NOMO-1 treated with DMSO at 0.1 percent for 48 hours (cell line): Measurements from ENCODE around the gene THSD7A.
A peak's percentile ranks its signal among the peaks of the same experiment; 100 is the strongest.
"Not testable (repeated sequence)": the region's sequence is repeated elsewhere in the genome, so short reads cannot be mapped to it uniquely, and the experiment has no call there.

Source experiments
- DNase-seq: peaks from one replicate; lab custom pipeline; 2025; ENCODE audit not compliant: unreplicated experiment; lab: John Stamatoyannopoulos, UW

THSD7A gene

GRCh38 chr7:11527707-11528106 lies 304.3 kb downstream of the THSD7A start:
- DNase-seq = no peak

- DNase-seq = no peak
These were observed 307.3 kb downstream of the THSD7A start for GRCh38 chr7:11524476-11525397.

- DNase-seq = not testable (repeated sequence)
These were observed 310.0 kb downstream of the THSD7A start for GRCh38 chr7:11521964-11522499.

GRCh38 chr7:11517853-11518252 lies 314.1 kb downstream of the THSD7A start:
- DNase-seq = no peak

- DNase-seq = no peak
These were observed 315.7 kb downstream of the THSD7A start for GRCh38 chr7:11516328-11516727.

- DNase-seq = no peak
These were observed 318.5 kb downstream of the THSD7A start for GRCh38 chr7:11513460-11513859.

GRCh38 chr7:11507929-11508328 lies 324.1 kb downstream of the THSD7A start:
- no peak for DNase-seq

GRCh38 chr7:11506417-11506816 lies 325.6 kb downstream of the THSD7A start:
- DNase-seq = no peak

GRCh38 chr7:11505471-11505985 lies 326.5 kb downstream of the THSD7A start:
- no peak for DNase-seq

- DNase-seq = peak; percentile 69
These were observed 339.7 kb downstream of the THSD7A start for GRCh38 chr7:11492307-11492706.

- DNase-seq = no peak
These were observed 340.2 kb downstream of the THSD7A start for GRCh38 chr7:11491811-11492210.

GRCh38 chr7:11489280-11489679 lies 342.7 kb downstream of the THSD7A start:
- DNase-seq = no peak

- no peak for DNase-seq
These were observed 345.7 kb downstream of the THSD7A start for GRCh38 chr7:11486271-11486670.

GRCh38 chr7:11485636-11486035 lies 346.4 kb downstream of the THSD7A start:
- no peak for DNase-seq

- DNase-seq = peak; percentile 35
These were observed 351.9 kb downstream of the THSD7A start for GRCh38 chr7:11480143-11480542.

GRCh38 chr7:11478882-11479281 lies 353.1 kb downstream of the THSD7A start:
- peak; percentile 47 for DNase-seq

- DNase-seq = peak; percentile 66
These were observed 353.6 kb downstream of the THSD7A start for GRCh38 chr7:11478426-11478825.

- DNase-seq = peak; percentile 4
These were observed 357.0 kb downstream of the THSD7A start for GRCh38 chr7:11474902-11475585.

- DNase-seq = no peak
These were observed 358.1 kb downstream of the THSD7A start for GRCh38 chr7:11473807-11474424.

GRCh38 chr7:11473220-11473619 lies 358.8 kb downstream of the THSD7A start:
- DNase-seq = no peak

GRCh38 chr7:11472646-11473045 lies 359.4 kb downstream of the THSD7A start:
- no peak for DNase-seq
